Stimulated activated CD8-positive, alpha-beta memory T cell treated with anti-CD3 and anti-CD28 coated beads, Interleukin-4, amount 100 ng/mL, for 4 hours (primary cell): ENCODE results near the gene DENND5A.
A peak's percentile ranks its signal among the peaks of the same experiment; 100 is the strongest.

ENCODE experiments used
- DNase-seq, 2 donors: peaks; one replicate each; pipeline ENCODE4 v3.0.0-alpha.2; 2020; ENCODE audit warnings: low read depth in 2 of 2, low spot score in 1 of 2

DENND5A gene

DNA sequence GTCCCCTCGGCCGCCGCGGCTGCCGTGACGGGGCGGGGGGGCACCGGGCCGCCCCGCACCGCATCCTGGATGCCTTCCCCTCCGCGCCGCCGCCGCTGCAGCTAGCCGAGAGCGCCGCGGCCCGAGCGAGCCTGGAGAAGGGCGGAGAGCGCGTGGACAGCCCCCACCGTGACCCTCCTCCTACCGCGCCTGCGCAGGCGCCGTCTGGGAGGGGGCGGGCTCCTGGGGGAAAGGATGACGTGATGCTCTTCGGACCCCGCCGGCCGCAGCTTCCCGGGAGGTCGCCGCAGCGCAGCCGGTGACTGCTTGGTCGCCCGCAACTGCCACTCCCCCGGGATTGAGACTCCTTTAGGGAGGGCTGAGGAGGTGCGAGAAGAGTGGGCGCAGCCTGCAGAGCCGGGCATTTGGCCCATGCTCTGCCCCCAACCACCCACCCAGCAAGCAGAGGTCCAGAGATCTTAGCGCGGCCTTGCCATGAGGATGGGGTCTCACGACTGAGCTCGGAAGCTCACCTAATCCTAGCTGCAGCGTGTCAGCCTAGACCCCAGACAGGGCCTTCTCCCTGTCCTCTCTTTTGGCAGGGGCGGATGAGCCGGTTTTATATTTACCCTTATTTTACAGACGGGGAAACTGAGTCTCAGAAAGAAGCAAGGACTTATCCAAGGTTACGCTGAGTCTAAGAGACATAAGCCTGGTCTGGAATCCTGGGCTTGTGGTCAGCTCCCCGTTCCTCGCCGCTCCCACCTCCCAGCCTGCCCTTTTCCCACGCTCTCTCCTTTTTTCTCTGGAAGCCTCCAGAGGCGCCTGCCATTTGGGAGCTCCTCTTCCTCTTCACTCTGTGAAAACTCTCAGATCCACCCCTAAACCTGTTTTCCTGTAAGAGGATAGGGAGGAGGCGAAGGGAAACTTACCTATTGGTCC is at the start of gene DENND5A:
TSS of gene DENND5A (minus strand) at position 140 of the 921 bp plus-strand sequence. CDS start 281 bp downstream, outside the sequence.
- DNase-seq, result peak in 1 of 2 donors; percentile 45

GRCh38 chr11:9314291-9315077 is 49.3 kb upstream of the DENND5A start, which contains the start of gene TMEM41B:
TSS of gene TMEM41B (minus strand) at chr11:9314593. CDS start at chr11:9314441, 152 bp downstream.
- DNase-seq, result peak; percentile 99 to 100

- no peak for DNase-seq
These were observed 48.6 kb upstream of the DENND5A start for GRCh38 chr11:9313648-9314290.

DNA sequence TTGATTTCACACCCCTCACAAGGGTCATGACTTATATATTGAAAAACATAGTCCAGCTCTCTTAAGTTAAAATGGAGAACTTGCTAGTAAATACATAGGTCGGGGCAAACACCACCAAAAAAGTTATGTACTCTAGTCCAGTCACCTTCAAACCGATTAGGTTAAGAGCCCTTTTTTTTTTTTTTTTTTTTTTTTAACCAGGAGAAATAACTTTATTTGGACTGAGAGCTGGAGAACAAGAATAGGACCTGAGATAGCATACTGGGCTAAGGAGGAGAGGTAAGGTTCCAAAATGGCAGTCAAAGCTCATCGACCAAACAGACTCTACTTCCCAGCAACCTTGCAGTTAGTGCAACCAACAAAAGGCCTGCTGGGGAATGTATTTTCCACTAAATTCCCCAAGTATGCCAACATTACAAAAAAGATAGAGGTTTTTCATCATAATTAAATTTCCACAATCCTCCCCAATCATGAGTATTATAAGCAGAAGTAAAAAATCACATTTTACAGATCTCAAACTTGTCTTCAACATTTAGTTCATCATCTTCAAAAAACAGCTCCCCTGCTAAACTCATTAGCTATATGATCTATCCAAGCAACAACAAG is 45.4 kb upstream of the DENND5A start:
- no peak for DNase-seq

- DNase-seq, result no peak
These were observed 39.0 kb upstream of the DENND5A start for GRCh38 chr11:9304178-9304577.

- no peak for DNase-seq
These were observed 37.3 kb upstream of the DENND5A start for GRCh38 chr11:9302448-9302847.

GRCh38 chr11:9301720-9302119 is 36.6 kb upstream of the DENND5A start:
- DNase-seq, result no peak

- no peak for DNase-seq
These were observed 28.5 kb upstream of the DENND5A start for GRCh38 chr11:9293646-9294045.

- no peak for DNase-seq
These were observed 20.9 kb upstream of the DENND5A start for GRCh38 chr11:9285850-9286587.

GRCh38 chr11:9280655-9281301 is 15.6 kb upstream of the DENND5A start:
- DNase-seq, result peak in 1 of 2 donors; percentile 24

- DNase-seq, result no peak
These were observed 12.0 kb upstream of the DENND5A start for GRCh38 chr11:9277176-9277575.

DNA sequence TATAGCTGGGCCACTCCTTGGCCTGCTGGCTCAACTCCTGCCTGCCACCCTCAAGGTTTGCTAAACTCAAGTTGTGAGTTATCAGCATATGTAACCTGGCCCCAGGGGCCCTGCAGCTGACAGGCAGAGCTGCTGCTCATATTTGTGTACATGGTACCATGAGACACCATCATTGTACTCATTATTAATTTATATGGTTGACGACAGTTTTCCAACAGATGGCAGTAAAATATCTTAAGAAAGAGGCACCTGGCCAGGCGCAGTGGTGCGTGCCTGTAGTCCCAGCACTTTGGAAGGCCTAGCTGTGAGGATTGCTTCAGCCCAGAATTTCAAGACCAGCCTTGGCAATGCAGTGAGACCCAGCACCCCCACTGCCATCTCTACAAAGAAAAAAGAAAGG is 11.4 kb upstream of the DENND5A start:
- no peak for DNase-seq

- DNase-seq, result no peak
These were observed 9.5 kb upstream of the DENND5A start for GRCh38 chr11:9274499-9275258.

DNA sequence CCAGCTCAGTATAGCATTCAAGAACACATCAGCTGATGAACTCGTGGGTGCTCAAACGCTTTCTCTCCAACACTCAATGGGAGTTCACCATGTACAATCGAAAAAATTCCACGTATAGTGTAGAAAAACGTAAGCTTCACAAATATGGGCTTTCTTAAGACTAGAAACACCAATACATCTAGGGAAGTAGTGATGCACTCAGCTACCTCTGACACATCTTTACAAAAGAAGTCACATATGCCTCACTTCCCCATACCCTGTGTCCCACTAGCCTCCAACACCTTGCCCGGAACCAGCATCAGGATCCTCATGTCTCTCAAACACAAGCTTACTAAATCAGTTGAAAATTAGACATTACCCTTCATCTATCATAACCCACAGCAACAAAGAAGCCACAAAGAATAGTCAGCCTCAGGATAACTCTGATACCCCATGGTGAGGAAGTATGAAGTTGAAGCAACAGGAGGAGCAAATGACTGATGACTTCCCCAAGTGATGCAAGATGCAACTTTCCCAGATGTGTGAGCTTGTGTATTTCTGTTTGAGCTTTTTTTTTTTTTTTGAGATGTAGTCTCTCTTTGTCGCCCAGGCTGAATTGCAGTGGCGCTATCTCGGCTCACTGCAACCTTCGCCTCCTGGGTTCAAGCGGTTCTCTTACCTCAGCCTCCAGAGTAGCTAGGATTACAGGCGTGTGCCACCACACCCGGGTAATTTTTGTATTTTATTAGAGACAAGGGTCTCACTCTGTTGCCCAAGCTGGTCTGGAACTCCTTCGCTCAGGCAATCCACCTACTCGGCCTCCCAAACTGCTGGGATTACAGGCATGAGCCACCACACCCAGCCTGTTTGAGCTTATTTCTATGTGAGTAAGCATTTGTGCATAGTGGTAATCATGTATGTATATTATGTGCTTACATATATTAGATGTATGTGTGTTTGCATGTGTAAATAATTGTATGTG is 8.5 kb upstream of the DENND5A start:
- DNase-seq, result no peak

GRCh38 chr11:9269492-9270013 is 4.4 kb upstream of the DENND5A start:
- DNase-seq, result no peak

GRCh38 chr11:9267680-9268079 is 2.5 kb upstream of the DENND5A start:
- no peak for DNase-seq

DNA sequence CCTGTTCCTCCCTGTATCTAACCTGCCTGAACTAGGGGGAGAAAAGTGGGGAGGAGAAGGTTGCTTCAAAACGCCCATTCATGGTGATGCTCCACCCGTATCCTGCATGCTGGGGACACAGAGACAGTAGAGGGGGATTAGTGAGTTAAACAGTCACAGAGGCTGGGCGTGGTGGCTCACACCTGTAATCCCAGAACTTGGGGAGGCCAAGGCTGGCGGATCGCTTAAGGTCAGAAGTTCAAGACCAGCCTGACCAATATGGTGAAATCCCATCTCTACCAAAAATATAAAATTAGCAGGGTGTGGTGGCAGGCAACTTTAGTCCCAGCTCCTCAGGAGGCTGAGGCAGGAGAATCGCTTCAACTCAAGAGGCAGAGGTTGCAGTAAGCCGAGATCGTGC is 1.8 kb upstream of the DENND5A start:
- DNase-seq, result no peak
